ENCODE data around the gene SYT8.

DNA sequence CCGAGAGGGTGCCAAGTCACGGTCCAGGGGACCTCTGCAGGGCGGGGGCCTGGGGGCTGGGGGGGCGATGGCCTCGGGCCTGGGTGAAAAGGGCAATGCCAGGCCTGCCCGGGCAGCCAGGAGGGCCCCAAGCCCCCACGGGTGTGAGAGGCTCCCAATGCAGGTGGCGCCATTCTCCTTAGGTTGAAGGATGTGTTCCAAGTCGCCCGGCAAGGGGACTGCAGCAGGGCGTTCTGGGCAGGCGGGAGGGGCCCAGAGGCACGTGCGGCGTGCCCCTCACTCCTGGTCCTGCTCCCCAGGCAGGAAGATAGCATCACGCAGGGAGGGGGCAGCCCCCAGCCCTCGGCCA, 3.3 kb downstream of the SYT8 start:
- TF ChIP-seq, protein P1, sequence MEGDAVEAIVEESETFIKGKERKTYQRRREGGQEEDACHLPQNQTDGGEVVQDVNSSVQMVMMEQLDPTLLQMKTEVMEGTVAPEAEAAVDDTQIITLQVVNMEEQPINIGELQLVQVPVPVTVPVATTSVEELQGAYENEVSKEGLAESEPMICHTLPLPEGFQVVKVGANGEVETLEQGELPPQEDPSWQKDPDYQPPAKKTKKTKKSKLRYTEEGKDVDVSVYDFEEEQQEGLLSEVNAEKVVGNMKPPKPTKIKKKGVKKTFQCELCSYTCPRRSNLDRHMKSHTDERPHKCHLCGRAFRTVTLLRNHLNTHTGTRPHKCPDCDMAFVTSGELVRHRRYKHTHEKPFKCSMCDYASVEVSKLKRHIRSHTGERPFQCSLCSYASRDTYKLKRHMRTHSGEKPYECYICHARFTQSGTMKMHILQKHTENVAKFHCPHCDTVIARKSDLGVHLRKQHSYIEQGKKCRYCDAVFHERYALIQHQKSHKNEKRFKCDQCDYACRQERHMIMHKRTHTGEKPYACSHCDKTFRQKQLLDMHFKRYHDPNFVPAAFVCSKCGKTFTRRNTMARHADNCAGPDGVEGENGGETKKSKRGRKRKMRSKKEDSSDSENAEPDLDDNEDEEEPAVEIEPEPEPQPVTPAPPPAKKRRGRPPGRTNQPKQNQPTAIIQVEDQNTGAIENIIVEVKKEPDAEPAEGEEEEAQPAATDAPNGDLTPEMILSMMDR (IDR thresholded peaks at IDR 0.05) = no peak
- TF ChIP-seq POLR2A (IDR thresholded peaks at IDR 0.05) = no peak

Data from uterus (tissue), 2 donors.